Keratinocyte (primary cell): ENCODE data around the gene NATD1. TPM values are rescaled to one million over a fixed set of nuclear protein-coding genes. Genes with fewer than 3 reads are reported as not detected.

Experiments used
- DNase-seq: peaks from one replicate; pipeline ENCODE4 v3.0.0-alpha.2; 2011; ENCODE audit warnings: low read depth, missing footprints, low spot score
- FAIRE-seq: peaks from 2 replicates; lab custom pipeline; 2011; peaks lifted over from hg19 to GRCh38; lab: Jason Lieb, UNC
- H2AFZ ChIP-seq: 2 replicates; pipeline ENCODE4 v1.6.0; 2012; ENCODE audit warnings: low read length, control low read depth, inconsistent platforms; ENCODE audit not compliant: control insufficient read depth
- H3K27ac ChIP-seq: 2 replicates; pipeline ENCODE4 v1.5.1; 2011; ENCODE audit warnings: low read length; ENCODE audit not compliant: control insufficient read depth, insufficient read depth
- H3K27me3 ChIP-seq: 3 replicates; pipeline ENCODE4 v1.6.0; 2011; ENCODE audit warnings: low read length; ENCODE audit not compliant: control insufficient read depth, insufficient read depth; ENCODE audit errors: extremely low read depth
- H3K36me3 ChIP-seq, 2 experiments: 2 replicates in 1 of 2; 3 replicates in 1 of 2; pipeline ENCODE4 v1.5.1; 2011; ENCODE audit warnings: low read length in 2 of 2, mild to moderate bottlenecking in 1 of 2; ENCODE audit not compliant: control insufficient read depth in 2 of 2, insufficient read depth in 2 of 2; ENCODE audit errors: extremely low read depth in 1 of 2
- H3K4me1 ChIP-seq: 3 replicates; pipeline ENCODE4 v1.5.1; 2011; ENCODE audit warnings: low read length; ENCODE audit not compliant: control insufficient read depth, insufficient read depth; ENCODE audit errors: extremely low read depth
- H3K4me2 ChIP-seq: 3 replicates; pipeline ENCODE4 v1.6.0; 2011; ENCODE audit warnings: low read depth, low read length; ENCODE audit not compliant: control insufficient read depth, insufficient read depth; ENCODE audit errors: extremely low read depth
- H3K4me3 ChIP-seq, 3 experiments: fragments of 200-600 bp in 1 of 3; sonication (generic) in 1 of 3; 2 replicates in 2 of 3; 3 replicates in 1 of 3; pipeline ENCODE4 v1.5.1; 2011 to 2016; ENCODE audit warnings: low read length in 3 of 3, mild to moderate bottlenecking in 3 of 3, control low read depth in 2 of 3, inconsistent platforms in 1 of 3, low read depth in 1 of 3, mixed read lengths in 1 of 3, mixed run types in 1 of 3, moderate library complexity in 1 of 3; ENCODE audit not compliant: control insufficient read depth in 2 of 3, insufficient read depth in 2 of 3; ENCODE audit errors: extremely low read depth in 1 of 3
- H3K79me2 ChIP-seq: 2 replicates; pipeline ENCODE4 v1.6.0; 2012; ENCODE audit warnings: low read length; ENCODE audit not compliant: control insufficient read depth, insufficient read depth
- H3K9ac ChIP-seq: 3 replicates; pipeline ENCODE4 v1.6.0; 2011; ENCODE audit warnings: low read length; ENCODE audit not compliant: control insufficient read depth, insufficient read depth; ENCODE audit errors: extremely low read depth
- H3K9me1 ChIP-seq: 3 replicates; pipeline ENCODE4 v1.6.0; 2011; ENCODE audit warnings: low read length; ENCODE audit not compliant: control insufficient read depth, insufficient read depth; ENCODE audit errors: extremely low read depth
- H3K9me3 ChIP-seq: 2 replicates; pipeline ENCODE4 v1.5.1; 2012; ENCODE audit warnings: low read depth, low read length; ENCODE audit not compliant: control insufficient read depth
- H4K20me1 ChIP-seq: 3 replicates; pipeline ENCODE4 v1.6.0; 2011; ENCODE audit warnings: low read length; ENCODE audit not compliant: control insufficient read depth, insufficient read depth; ENCODE audit errors: extremely low read depth
- EZH2 ChIP-seq: IDR thresholded peaks from one replicate; pipeline ENCODE4 v1.6.1; 2012; ENCODE audit warnings: inconsistent platforms, mild to moderate bottlenecking, low read length, moderate library complexity
- dilution Hi-C: fragments of 300-500 bp; cut with MboI; formaldehyde crosslinking; loops from one replicate; pipeline ENCODE4 v1.7.0; 2020; ENCODE audit warnings: low sequenced_read_pairs; ENCODE audit not compliant: extremely low pct_ligation_motif_present
- polyA plus RNA-seq, 5 experiments: library from polyadenylated mRNA; depleted of rRNA in 3 of 5; stranded (reverse) in 3 of 5; stranded (forward) in 1 of 5; unstranded in 1 of 5; fragments of >200 nt; gene quantifications; 1 replicate in 1 of 5; 2 replicates in 3 of 5; 3 replicates in 1 of 5; pipeline versions ENCODE4 v1.2.1 to v1.2.3, GENCODE V29; 2011 to 2012; ENCODE audit warnings: missing spikeins in 2 of 5, low read depth in 1 of 5, low replicate concordance in 1 of 5
- TF ChIP-seq, protein P1 (sequence below), 3 experiments: IDR thresholded peaks in 1 of 3; conservative IDR thresholded peaks in 1 of 3; optimal IDR thresholded peaks in 1 of 3; 2 replicates in 2 of 3; 3 replicates in 1 of 3; pipeline versions ENCODE3 to v1.5.1; 2011; ENCODE audit warnings: low read length in 3 of 3, mild to moderate bottlenecking in 3 of 3, moderate library complexity in 2 of 3, control low read depth in 1 of 3, inconsistent platforms in 1 of 3; ENCODE audit not compliant: insufficient read depth in 2 of 3; ENCODE audit errors: extremely low read depth in 1 of 3

NATD1 gene
- polyA plus RNA-seq, 1 donor (not counting 4 experiments of a cell fraction or from before 2014, with no cell fraction given), result 1.5 TPM

DNA sequence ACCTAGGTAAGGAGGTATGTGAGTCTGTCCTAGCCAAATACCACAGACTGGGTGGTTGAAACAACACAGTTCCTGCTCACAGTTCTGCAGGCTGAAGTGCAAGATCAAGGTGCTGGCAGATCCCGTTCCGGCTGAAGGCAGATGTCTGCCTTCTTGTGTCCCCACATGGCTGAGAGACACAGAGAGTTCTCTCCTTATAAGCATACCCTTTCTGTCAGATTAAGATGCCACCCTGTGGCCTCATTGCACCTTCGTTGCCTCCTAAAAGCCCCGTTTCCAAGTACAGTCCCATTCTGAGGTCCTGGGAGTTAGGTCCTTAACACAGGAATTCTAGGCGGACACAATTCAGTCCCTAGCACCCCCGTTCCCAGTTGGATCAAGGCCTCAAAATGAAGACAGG lies 30.1 kb downstream of the NATD1 start:
- Histone ChIP-seq H3K27ac (no peak overlapping the region), H3K4me2 (no peak overlapping the region), H3K27me3 (no peaks in the 10 kb centered on the region), H4K20me1 (no peaks in the 10 kb centered on the region), H3K36me3 (peaks cover 6 to 7% of the 10 kb centered on the region in 2 experiments), H2AFZ (no peak overlapping the region), H3K4me1 (no peaks in the 10 kb centered on the region), H3K9ac (no peak overlapping the region), H3K9me3 (no peaks in the 10 kb centered on the region), H3K79me2 (peaks cover 7% of the 10 kb centered on the region), H3K4me3 (no peak overlapping the region), H3K9me1 (no peaks in the 10 kb centered on the region)
- dilution Hi-C loops, result no loop called here
- TF ChIP-seq, protein P1, sequence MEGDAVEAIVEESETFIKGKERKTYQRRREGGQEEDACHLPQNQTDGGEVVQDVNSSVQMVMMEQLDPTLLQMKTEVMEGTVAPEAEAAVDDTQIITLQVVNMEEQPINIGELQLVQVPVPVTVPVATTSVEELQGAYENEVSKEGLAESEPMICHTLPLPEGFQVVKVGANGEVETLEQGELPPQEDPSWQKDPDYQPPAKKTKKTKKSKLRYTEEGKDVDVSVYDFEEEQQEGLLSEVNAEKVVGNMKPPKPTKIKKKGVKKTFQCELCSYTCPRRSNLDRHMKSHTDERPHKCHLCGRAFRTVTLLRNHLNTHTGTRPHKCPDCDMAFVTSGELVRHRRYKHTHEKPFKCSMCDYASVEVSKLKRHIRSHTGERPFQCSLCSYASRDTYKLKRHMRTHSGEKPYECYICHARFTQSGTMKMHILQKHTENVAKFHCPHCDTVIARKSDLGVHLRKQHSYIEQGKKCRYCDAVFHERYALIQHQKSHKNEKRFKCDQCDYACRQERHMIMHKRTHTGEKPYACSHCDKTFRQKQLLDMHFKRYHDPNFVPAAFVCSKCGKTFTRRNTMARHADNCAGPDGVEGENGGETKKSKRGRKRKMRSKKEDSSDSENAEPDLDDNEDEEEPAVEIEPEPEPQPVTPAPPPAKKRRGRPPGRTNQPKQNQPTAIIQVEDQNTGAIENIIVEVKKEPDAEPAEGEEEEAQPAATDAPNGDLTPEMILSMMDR (optimal IDR thresholded peaks at IDR 0.05 in 1 of 3, IDR thresholded peaks at IDR 0.05 in 1 of 3, conservative IDR thresholded peaks at IDR 0.05 in 1 of 3; ENCODE audit: extremely low read depth in 1 of 3, insufficient read depth in 2 of 3, low read length in 3 of 3), result no peak
- TF ChIP-seq EZH2, result no peak
- FAIRE-seq, result no peak
- DNase-seq, result no peak

DNA sequence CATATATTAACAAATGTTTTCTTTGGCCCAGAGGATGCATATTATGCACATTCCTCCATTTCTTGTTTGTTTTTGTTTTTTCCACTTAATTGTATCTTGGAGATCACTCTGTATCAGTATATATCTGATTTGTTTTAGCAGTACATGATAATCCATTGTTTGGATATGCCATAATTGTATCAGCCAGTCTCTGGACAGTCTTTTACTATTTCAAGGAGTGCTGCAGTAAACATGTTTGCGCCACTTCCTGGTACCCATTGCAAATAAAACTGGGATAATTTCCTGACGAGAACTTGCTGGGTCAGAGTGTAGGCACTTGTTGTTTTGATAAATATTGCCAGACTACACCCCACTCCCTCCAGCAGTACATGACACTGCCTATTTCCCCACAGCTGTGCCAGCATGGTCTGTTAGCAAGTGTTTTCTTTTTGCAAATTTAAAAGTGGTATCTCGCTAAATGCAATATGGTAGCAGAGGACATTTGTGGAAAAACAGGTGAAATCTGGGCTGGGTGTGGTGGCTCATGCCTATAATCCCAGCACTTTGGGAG lies 34.3 kb downstream of the NATD1 start:
- TF ChIP-seq, protein P1 (optimal IDR thresholded peaks at IDR 0.05 in 1 of 3, IDR thresholded peaks at IDR 0.05 in 1 of 3, conservative IDR thresholded peaks at IDR 0.05 in 1 of 3; ENCODE audit: extremely low read depth in 1 of 3, insufficient read depth in 2 of 3, low read length in 3 of 3), result no peak
- no peak for TF ChIP-seq EZH2
- Histone ChIP-seq H3K9me3 (no peaks in the 10 kb centered on the region), H3K4me2 (no peak overlapping the region), H3K27me3 (no peaks in the 10 kb centered on the region), H3K4me3 (no peak overlapping the region), H3K4me1 (peaks cover 16% of the 10 kb centered on the region), H4K20me1 (peaks cover 2% of the 10 kb centered on the region), H3K9ac (no peak overlapping the region), H3K36me3 (peaks cover 6 to 11% of the 10 kb centered on the region in 2 experiments), H3K9me1 (no peaks in the 10 kb centered on the region), H3K79me2 (peaks cover 39% of the 10 kb centered on the region), H2AFZ (no peak overlapping the region), H3K27ac (no peak overlapping the region)
- FAIRE-seq, result no peak
- dilution Hi-C loops, result no loop called here
- no peak for DNase-seq
